WTC11 (cell line): ENCODE data around the gene HDHD2. TPM values are rescaled to one million over a fixed set of nuclear protein-coding genes. Genes with fewer than 3 reads are reported as not detected.

Experiments used
- ATAC-seq: fragments of 200-7000 bp; cut with Tn5 transposase; 2 replicates; pipeline ENCODE4 v1.10.0; 2021; ENCODE audit warnings: mild to moderate bottlenecking, moderate library complexity
- CTCF ChIA-PET: fragments of 300-600 bp; sonication (Branson Sonifier 250); formaldehyde crosslinking; loops from one replicate; lab custom pipeline; 2021; ENCODE audit warnings: antibody characterized with exemption; lab: Charles Lee
- POLR2A ChIA-PET: fragments of 350-600 bp; sonication (Branson Sonifier 250); formaldehyde crosslinking; loops from one replicate; lab custom pipeline; 2021; ENCODE audit warnings: antibody characterized with exemption; lab: Charles Lee
- DNase-seq: peaks from one replicate; pipeline ENCODE4 v3.0.0; 2021; ENCODE audit warnings: low spot score
- H3K27ac Mint-ChIP-seq: 2 replicates; pipeline ENCODE4 v1.8.0; 2021; ENCODE audit warnings: mixed read lengths
- H3K27me3 Mint-ChIP-seq: 2 replicates; pipeline ENCODE4 v1.8.0; 2021; ENCODE audit warnings: low read depth, mild to moderate bottlenecking, moderate library complexity, mixed read lengths
- H3K36me3 Mint-ChIP-seq: 2 replicates; pipeline ENCODE4 v1.8.0; 2021; ENCODE audit warnings: mixed read lengths
- H3K4me1 Mint-ChIP-seq: 2 replicates; pipeline ENCODE4 v1.8.0; 2022; ENCODE audit warnings: mixed read lengths
- H3K4me3 Mint-ChIP-seq: 2 replicates; pipeline ENCODE4 v1.8.0; 2021; ENCODE audit warnings: mild to moderate bottlenecking, moderate library complexity, mixed read lengths
- H3K9me3 Mint-ChIP-seq: 2 replicates; pipeline ENCODE4 v1.8.0; 2021; ENCODE audit warnings: mixed read lengths
- CREB1 ChIP-seq: sonication (generic); formaldehyde crosslinking; IDR thresholded peaks from 2 replicates; pipeline ENCODE4 v1.8.0; 2023; ENCODE audit warnings: mild to moderate bottlenecking, missing genetic modification reagents
- CREM ChIP-seq: sonication (generic); formaldehyde crosslinking; IDR thresholded peaks from 2 replicates; pipeline ENCODE4 v1.8.1; 2022; ENCODE audit warnings: mild to moderate bottlenecking, missing genetic modification reagents, moderate library complexity
- CTCF ChIP-seq: fragments of 200-600 bp; IDR thresholded peaks from 2 replicates; pipeline ENCODE4 v1.8.0; 2022; ENCODE audit warnings: antibody characterized with exemption
- E2F1 ChIP-seq: sonication (generic); formaldehyde crosslinking; IDR thresholded peaks from 2 replicates; pipeline ENCODE4 v1.8.0; 2022; ENCODE audit warnings: mild to moderate bottlenecking, missing genetic modification reagents
- FOXP4 ChIP-seq: sonication (generic); formaldehyde crosslinking; IDR thresholded peaks from 2 replicates; pipeline ENCODE4 v1.8.0; 2022; ENCODE audit warnings: mild to moderate bottlenecking, missing genetic modification reagents
- HMGA2 ChIP-seq: fragments of 250-450 bp; sonication (Bioruptor Pico); IDR thresholded peaks from 2 replicates; pipeline ENCODE4 v1.4.0; 2021; ENCODE audit warnings: mild to moderate bottlenecking, moderate library complexity
- IRF2 ChIP-seq: sonication (generic); formaldehyde crosslinking; IDR thresholded peaks from 2 replicates; pipeline ENCODE4 v1.8.0; 2022; ENCODE audit warnings: low read depth, missing genetic modification reagents, borderline replicate concordance
- MLX ChIP-seq: sonication (generic); formaldehyde crosslinking; IDR thresholded peaks from 2 replicates; pipeline ENCODE4 v1.8.1; 2023; ENCODE audit warnings: mild to moderate bottlenecking, missing genetic modification reagents, moderate library complexity
- NFE2L1 ChIP-seq: sonication (generic); formaldehyde crosslinking; IDR thresholded peaks from 2 replicates; pipeline ENCODE4 v1.8.1; 2023; ENCODE audit warnings: missing genetic modification reagents
- NFYB ChIP-seq: sonication (generic); formaldehyde crosslinking; conservative IDR thresholded peaks from 2 replicates; pipeline ENCODE4 v1.8.0; 2022; ENCODE audit warnings: low read depth, missing genetic modification reagents
- OVOL2 ChIP-seq: fragments of 250-450 bp; sonication (Bioruptor Pico); IDR thresholded peaks from 2 replicates; pipeline ENCODE4 v1.9.0; 2021; ENCODE audit warnings: mild to moderate bottlenecking, borderline replicate concordance
- RELA ChIP-seq: sonication (generic); formaldehyde crosslinking; IDR thresholded peaks from 2 replicates; pipeline ENCODE4 v1.8.1; 2022; ENCODE audit warnings: missing genetic modification reagents, mild to moderate bottlenecking, borderline replicate concordance
- STAT6 ChIP-seq: sonication (generic); formaldehyde crosslinking; conservative IDR thresholded peaks from 2 replicates; pipeline ENCODE4 v1.8.1; 2023; ENCODE audit warnings: mild to moderate bottlenecking, low read depth, missing genetic modification reagents, moderate library complexity
- ZBTB21 ChIP-seq: sonication (generic); formaldehyde crosslinking; IDR thresholded peaks from 2 replicates; pipeline ENCODE4 v1.8.1; 2023; ENCODE audit warnings: mild to moderate bottlenecking, missing genetic modification reagents, borderline replicate concordance
- ZNF232 ChIP-seq: sonication (generic); formaldehyde crosslinking; IDR thresholded peaks from 2 replicates; pipeline ENCODE4 v1.8.0; 2022; ENCODE audit warnings: mild to moderate bottlenecking, missing genetic modification reagents
- ZNF317 ChIP-seq: sonication (generic); formaldehyde crosslinking; IDR thresholded peaks from 2 replicates; pipeline ENCODE4 v1.8.1; 2023; ENCODE audit warnings: low read depth, mild to moderate bottlenecking, moderate library complexity, missing genetic modification reagents, borderline replicate concordance
- ZNF416 ChIP-seq: fragments of 250-450 bp; sonication (Bioruptor Pico); IDR thresholded peaks from 2 replicates; pipeline ENCODE4 v1.9.0; 2021; ENCODE audit warnings: mild to moderate bottlenecking, inconsistent platforms
- ZNF532 ChIP-seq: fragments of 250-450 bp; sonication (Bioruptor Pico); IDR thresholded peaks from 2 replicates; pipeline ENCODE4 v1.9.0; 2021; ENCODE audit warnings: mild to moderate bottlenecking, borderline replicate concordance
- total RNA-seq: library from RNA; stranded (reverse); gene quantifications from 3 replicates; pipeline ENCODE4 v1.2.3, GENCODE V29; 2021

The HDHD2 gene
- total RNA-seq, 1 experiment from 2014 or later, result 42.1 TPM

GRCh38 chr18:47108373-47108772 is 41.9 kb downstream of the HDHD2 start:
- Mint-ChIP-seq H3K4me3 (no peak overlapping the region), H3K4me1 (peaks cover 24% of the 10 kb centered on the region), H3K36me3 (peaks cover 20% of the 10 kb centered on the region), H3K9me3 (no peaks in the 10 kb centered on the region), H3K27ac (no peak overlapping the region; the same call in 1 of the 2 replicates), H3K27me3 (no peaks in the 10 kb centered on the region)
- ATAC-seq, result no peak; the same call in none of the 2 replicates
- CTCF ChIA-PET, result interaction anchor here (0.6 to 4.8 kb wide), 2 partner anchors 8 to 96 kb away, joined by 3 to 38 read pairs; no protein-coding TSS in a partner anchor
- no peak for DNase-seq
- POLR2A ChIA-PET, result no interaction called here
- TF ChIP-seq HMGA2 (CRISPR knock-in tag) (no peak), ZNF532 (CRISPR knock-in tag) (no peak), RELA (CRISPR knock-in tag) (no peak)

GRCh38 chr18:47100212-47100831 is 50.0 kb downstream of the HDHD2 start:
- Mint-ChIP-seq H3K27ac (no peak overlapping the region), H3K27me3 (no peaks in the 10 kb centered on the region), H3K36me3 (no peaks in the 10 kb centered on the region), H3K4me1 (peaks cover 16% of the 10 kb centered on the region), H3K9me3 (no peaks in the 10 kb centered on the region), H3K4me3 (no peak overlapping the region)
- DNase-seq (peak; percentile 79), ATAC-seq (peak; percentile 90)
- ChIA-PET POLR2A (no interaction called here), CTCF (interaction anchor here (0.6 to 2.1 kb wide), 10 partner anchors 8 to 160 kb away, joined by 3 to 25 read pairs (median 3); partner anchors contain the start of gene HDHD2)
- peak; percentile 50 for TF ChIP-seq CTCF
- TF ChIP-seq ZBTB21, result no peak

GRCh38 chr18:47095810-47096209 is 54.5 kb downstream of the HDHD2 start:
- ChIA-PET POLR2A (no interaction called here), CTCF (no interaction called here)
- Mint-ChIP-seq H3K4me3 (no peak overlapping the region), H3K4me1 (peaks cover 14% of the 10 kb centered on the region), H3K27me3 (no peaks in the 10 kb centered on the region), H3K9me3 (no peaks in the 10 kb centered on the region), H3K36me3 (no peaks in the 10 kb centered on the region), H3K27ac (no peak overlapping the region)
- DNase-seq, result no peak
- ATAC-seq, result no peak
- TF ChIP-seq E2F1 (CRISPR knock-in tag) (no peak), IRF2 (CRISPR knock-in tag) (no peak), ZNF232 (no peak), ZBTB21 (no peak), CREM (CRISPR knock-in tag) (no peak), FOXP4 (CRISPR knock-in tag) (no peak), CREB1 (CRISPR knock-in tag) (no peak), MLX (CRISPR knock-in tag) (no peak), NFE2L1 (CRISPR knock-in tag) (no peak), NFYB (CRISPR knock-in tag) (no peak), ZNF416 (CRISPR knock-in tag) (no peak), ZNF317 (CRISPR knock-in tag) (no peak), STAT6 (CRISPR knock-in tag) (no peak), OVOL2 (CRISPR knock-in tag) (no peak)
